Inflammatory macrophage treated with lipopolysaccharide for 1 hour (primary cell): Measurements from ENCODE around the gene VOPP1.

Experiments used
- DNase-seq, 2 donors: peaks; one replicate each; pipeline ENCODE4 v3.0.0-alpha.2; 2020 to 2022

The VOPP1 gene

GRCh38 chr7:55508221-55509011 lies 63.9 kb downstream of the VOPP1 start:
- DNase-seq, result peak; percentile 60 to 83

DNA sequence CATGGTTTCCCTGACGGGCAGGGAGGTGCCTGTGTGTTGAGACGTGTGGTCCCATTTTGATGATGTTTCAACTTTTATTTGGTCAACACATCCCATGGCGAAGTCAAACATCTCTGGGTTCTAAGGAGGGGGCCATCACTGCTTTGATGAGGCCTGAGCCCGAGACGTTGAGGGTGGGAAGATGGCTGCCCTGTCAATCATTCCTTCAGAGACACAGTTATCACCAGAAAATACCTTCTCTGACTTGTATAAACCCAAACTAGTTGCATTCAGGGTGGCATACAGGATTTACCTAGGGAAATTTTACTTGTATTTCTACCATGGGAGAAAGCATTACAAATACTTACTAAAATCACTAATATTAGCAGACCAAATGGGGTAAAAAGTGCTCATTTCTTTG lies 64.6 kb downstream of the VOPP1 start:
- no peak for DNase-seq

DNA sequence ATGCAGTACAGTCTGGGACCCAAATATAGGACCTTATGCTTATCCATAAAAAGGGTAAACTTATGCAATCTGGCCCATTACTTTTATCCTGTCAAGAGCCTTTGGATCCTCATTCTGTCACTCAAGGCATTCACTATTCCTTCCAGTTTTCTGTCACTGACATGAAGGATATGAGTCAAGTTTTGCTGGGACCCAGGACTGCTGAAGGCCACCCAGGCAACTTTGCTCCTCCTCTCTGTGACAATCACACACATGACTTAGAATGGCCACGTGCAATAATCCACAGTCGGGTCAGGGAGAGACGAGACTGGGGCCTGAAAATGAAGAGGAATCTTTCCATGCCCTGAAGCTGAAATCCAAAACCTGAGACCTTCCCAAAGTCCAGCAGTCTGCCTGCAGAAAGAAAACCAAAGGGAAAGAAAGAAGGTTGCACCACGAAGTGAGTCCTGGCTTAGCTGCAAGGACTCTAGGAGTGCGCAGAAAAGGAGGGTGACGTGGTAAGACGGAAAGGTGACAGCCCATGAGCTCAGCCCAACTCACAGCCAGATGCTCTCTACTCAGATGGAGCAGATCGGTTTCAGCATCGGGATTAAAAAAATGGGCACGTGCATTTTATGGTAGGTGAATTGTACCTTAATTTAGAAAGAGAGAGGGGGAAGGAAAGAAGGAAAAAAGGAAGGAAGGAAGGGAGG lies 67.2 kb downstream of the VOPP1 start:
- DNase-seq, result peak in 1 of 2 donors; percentile 26

GRCh38 chr7:55504093-55504859 lies 68.0 kb downstream of the VOPP1 start:
- no peak for DNase-seq

DNA sequence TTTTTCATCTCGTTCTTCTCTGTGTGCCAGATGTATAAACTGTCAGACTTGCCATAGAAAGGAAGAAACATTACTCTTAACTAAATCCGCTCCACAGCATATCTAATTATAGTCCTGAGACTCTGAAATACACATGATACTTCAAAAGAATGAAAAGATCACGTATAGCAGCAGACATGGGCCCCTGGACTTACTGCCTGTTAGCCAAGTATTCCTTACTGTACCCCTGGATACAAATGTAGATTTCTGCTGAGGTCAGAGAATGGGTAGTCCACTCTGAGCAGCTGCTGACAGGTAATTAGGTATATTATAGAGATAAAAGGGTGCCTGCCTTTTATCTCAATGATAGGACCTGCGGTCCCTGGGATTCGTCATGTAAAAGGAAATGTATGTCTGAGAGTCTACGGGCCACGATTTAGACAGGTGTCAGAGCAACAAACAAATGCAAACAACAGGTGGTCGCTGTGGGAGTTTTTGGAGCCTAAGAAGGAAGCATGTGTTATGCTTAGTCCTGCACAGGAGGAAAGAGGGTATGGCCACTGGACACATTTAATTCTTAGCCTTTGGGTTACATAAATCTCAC lies 69.4 kb downstream of the VOPP1 start:
- no peak for DNase-seq

- DNase-seq, result no peak
These were observed 70.0 kb downstream of the VOPP1 start for GRCh38 chr7:55502124-55502857.

DNA sequence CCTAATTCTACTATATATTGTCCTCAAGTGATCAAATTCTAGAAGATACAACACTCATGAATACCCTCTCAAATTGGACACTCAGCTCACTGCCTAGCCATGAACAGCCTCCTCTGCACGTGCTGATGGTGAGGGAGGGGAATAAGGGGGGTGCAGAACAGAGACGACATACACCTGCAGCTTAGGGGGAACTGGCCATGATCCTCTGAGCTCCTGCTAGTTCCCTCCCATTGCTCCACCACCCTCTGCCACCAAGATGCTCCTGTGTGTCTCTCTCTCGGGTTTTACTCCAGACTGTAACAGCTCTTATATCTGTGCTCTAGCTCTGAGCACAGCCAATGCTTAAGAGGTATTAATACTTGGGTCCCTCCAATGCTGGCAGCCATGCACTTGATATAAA lies 70.7 kb downstream of the VOPP1 start:
- no peak for DNase-seq

- DNase-seq, result no peak
These were observed 72.1 kb downstream of the VOPP1 start for GRCh38 chr7:55500117-55500756.

GRCh38 chr7:55499591-55499990 lies 72.7 kb downstream of the VOPP1 start:
- no peak for DNase-seq

DNA sequence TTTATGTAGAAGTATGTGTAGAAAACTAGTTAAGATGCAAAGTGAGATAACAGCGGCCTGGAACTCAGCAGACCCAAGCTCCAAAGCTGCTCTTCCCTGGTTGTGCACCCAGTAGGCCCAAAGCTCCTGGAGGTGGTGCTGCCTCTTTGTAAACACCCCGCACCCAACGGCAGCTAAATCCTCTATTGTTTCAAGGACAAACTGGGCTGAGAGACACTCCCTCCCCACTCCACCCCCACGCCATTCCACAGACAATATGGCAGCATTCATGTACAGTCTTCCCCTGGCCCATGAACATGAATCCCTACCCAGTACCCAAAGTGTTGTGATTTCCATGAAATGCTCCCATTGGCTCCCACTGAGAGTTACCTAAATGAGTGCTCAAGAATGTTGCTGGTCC lies 73.5 kb downstream of the VOPP1 start:
- DNase-seq, result no peak

GRCh38 chr7:55498142-55498541 lies 74.2 kb downstream of the VOPP1 start:
- DNase-seq, result no peak

DNA sequence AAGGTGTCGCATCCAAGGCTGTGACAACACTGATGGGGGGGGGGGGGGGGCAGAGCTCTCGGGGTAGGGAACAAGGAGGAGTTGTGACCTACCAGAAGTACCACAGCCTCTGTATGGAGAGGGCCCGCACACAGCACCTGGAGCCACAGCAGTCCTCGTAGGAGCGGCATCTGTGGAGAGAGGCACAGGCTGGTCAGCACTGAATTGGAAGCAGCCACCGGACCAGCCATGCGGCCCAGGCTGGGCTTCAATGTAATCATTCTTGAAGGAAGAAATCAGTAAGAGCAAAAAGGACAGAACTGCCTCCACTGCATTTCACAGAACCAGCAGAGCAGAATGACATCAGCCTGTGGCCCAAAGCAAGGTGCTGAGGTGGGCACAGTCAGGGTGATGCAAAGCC lies 74.8 kb downstream of the VOPP1 start:
- DNase-seq, result no peak

- no peak for DNase-seq
These were observed 75.4 kb downstream of the VOPP1 start for GRCh38 chr7:55496906-55497305.

GRCh38 chr7:55494951-55495350 lies 77.4 kb downstream of the VOPP1 start:
- no peak for DNase-seq

GRCh38 chr7:55493408-55493807 lies 78.9 kb downstream of the VOPP1 start:
- DNase-seq, result no peak

GRCh38 chr7:55491346-55491745 lies 81.0 kb downstream of the VOPP1 start:
- DNase-seq, result peak in 1 of 2 donors; percentile 28

DNA sequence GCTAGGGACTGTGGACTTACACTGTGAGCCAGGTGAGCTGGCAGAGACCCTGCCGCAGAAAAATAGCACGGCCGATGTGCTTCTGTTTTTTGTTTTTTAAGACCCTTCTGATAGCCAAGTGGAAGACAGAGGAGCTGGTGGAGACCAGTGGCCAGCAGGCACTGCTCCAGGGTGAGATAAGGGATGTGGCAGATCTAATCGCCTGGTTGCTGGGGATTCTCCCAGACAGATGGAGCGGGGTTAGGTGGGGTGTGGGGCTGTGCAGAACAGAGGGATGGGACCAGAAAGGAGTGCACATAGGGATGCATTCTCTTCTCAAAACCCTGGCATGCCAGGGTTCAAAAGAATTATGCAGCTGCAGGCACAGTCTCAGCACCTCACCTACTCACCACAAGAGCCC lies 82.2 kb downstream of the VOPP1 start:
- DNase-seq, result no peak

GRCh38 chr7:55489552-55489951 lies 82.8 kb downstream of the VOPP1 start:
- no peak for DNase-seq

GRCh38 chr7:55488804-55489340 lies 83.4 kb downstream of the VOPP1 start:
- no peak for DNase-seq

- peak in 1 of 2 donors; percentile 19 for DNase-seq
These were observed 84.1 kb downstream of the VOPP1 start for GRCh38 chr7:55488216-55488615.

GRCh38 chr7:55486991-55487390 lies 85.3 kb downstream of the VOPP1 start:
- no peak for DNase-seq

DNA sequence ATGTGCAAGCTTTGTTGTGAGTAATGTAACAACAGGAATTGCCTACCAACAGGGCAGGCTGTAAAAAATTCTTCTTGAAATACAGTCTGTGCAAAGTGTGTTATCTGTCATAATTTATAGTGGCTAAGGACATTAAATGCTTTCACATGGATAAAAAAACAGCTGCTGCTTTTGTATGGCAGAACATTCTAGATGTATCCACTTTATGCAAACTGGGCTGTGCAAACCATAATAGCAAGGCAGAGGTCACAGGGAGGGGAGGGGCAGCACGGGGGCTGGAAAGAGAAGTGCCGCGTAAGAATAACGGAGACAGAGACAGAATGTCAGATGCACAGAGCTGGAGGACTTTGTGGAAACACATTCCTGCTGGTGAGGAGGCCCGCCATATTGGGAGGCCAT lies 86.1 kb downstream of the VOPP1 start:
- DNase-seq, result no peak
